Adrenal gland (tissue), 12 donors: ENCODE data around the gene ZCCHC7. TPM values are rescaled to one million over a fixed set of nuclear protein-coding genes. Genes with fewer than 3 reads are reported as not detected.
"Not testable (repeated sequence)": the region's sequence is repeated elsewhere in the genome, so short reads cannot be mapped to it uniquely, and the experiment has no call there.

ENCODE experiments used
- DNase-seq, 7 donors: peaks; one replicate each; pipeline ENCODE4 v3.0.0-alpha.2; 2019 to 2020
- H3K27ac ChIP-seq, 5 donors: fragments of 200-600 bp; sonication (generic) in 4 of 5; 1 replicate in 3 of 5; 2 replicates in 2 of 5; pipeline versions ENCODE4 v1.5.1 to v1.8.0; 2016 to 2020; ENCODE audit warnings: mild to moderate bottlenecking in 1 of 5
- H3K27me3 ChIP-seq: fragments of 200-600 bp; 2 replicates; pipeline ENCODE4 v1.8.0; 2021
- H3K36me3 ChIP-seq, 2 donors: fragments of 200-600 bp; replicated peaks in 1 of 2; 1 replicate in 1 of 2; 2 replicates in 1 of 2; pipeline versions ENCODE4 v1.5.1 to v1.8.0; 2018 to 2022
- H3K4me1 ChIP-seq, 2 donors: fragments of 200-600 bp; replicated peaks in 1 of 2; 1 replicate in 1 of 2; 2 replicates in 1 of 2; pipeline versions ENCODE4 v1.5.1 to v1.8.0; 2018 to 2021
- H3K4me3 ChIP-seq, 4 donors: fragments of 200-600 bp; sonication (generic) in 3 of 4; one replicate each; pipeline ENCODE4 v1.5.1; 2016 to 2018
- H3K9me3 ChIP-seq, 3 donors: fragments of 200-600 bp; sonication (generic) in 1 of 3; replicated peaks in 1 of 3; 1 replicate in 2 of 3; 2 replicates in 1 of 3; pipeline versions ENCODE4 v1.5.1 to v1.8.0; 2016 to 2021
- POLR2A ChIP-seq, 2 donors: fragments of 450-650 bp; IDR thresholded peaks; one replicate each; pipeline ENCODE4 v1.6.1; 2017; ENCODE audit warnings: antibody characterized with exemption in 2 of 2, mild to moderate bottlenecking in 2 of 2, moderate library complexity in 1 of 2
- WGBS, 4 donors: extraction: QIAGEN DNeasy Blood & Tissue Kit in 2 of 4; methylation state at CpG; one replicate each; pipeline versions ENCODE4 v1.1.5 to v1.1.7; 2013 to 2017; 5-methylcytosine and 5-hydroxymethylcytosine counted together
- intact Hi-C, 2 donors: fragments of 100-400 bp; cut with DNase I; formaldehyde crosslinking; loops; one replicate each; pipeline versions ENCODE4 v1.14.1 to v1.15.0; 2022 to 2023
- polyA plus RNA-seq, 3 donors: library from polyadenylated mRNA; stranded (reverse); fragments of 200-250 nt in 2 of 3; fragments of 350-450 nt in 1 of 3; fragmentation: Illumina TruSeq in 1 of 3; extraction: RNeasy Lipid Tissue Mini Kit (QIAGEN cat#74804) in 1 of 3; gene quantifications; one replicate each; pipeline ENCODE4 v1.2.3, GENCODE V29; 2013 to 2014
- total RNA-seq, 9 donors: library from RNA; depleted of rRNA in 4 of 9; stranded (reverse); fragments of >200 nt in 4 of 9; fragments of 120-200 nt in 1 of 9; fragmentation: NEBNext Ultra II Directional in 1 of 9; extraction: Animal tissue kit (Norgen Biotek cat#: 25700) in 1 of 9; gene quantifications; one replicate each; pipeline versions ENCODE4 v1.1.0 to v1.2.4, GENCODE V29; 2013 to 2023
- TF ChIP-seq, protein P1 (sequence below), 6 experiments: fragments of 450-650 bp in 4 of 6; fragments of 200-600 bp in 2 of 6; sonication (generic) in 1 of 6; IDR thresholded peaks; 1 replicate in 5 of 6; 2 replicates in 1 of 6; pipeline versions ENCODE4 v1.5.1 to v1.8.0; 2016 to 2021; ENCODE audit warnings: antibody characterized with exemption in 6 of 6, mild to moderate bottlenecking in 2 of 6, moderate library complexity in 1 of 6
- donor health status: healthy with polysubstance abuse.
- donor health status: Bipolar disorder and iron deficiency.
- donor health status: DM: yes; HTN: yes; CAD: no.
- donor health status: DM: no; HTN: no; CAD: no.
- donor health status: DM: no; HTN: no; CAD: no.
- donor health status: DM: yes; HTN: yes; CAD: no.

ZCCHC7 gene
- total and polyA plus RNA-seq, 12 donors, result 6.0 to 21.3 (median 18.8) TPM

DNA sequence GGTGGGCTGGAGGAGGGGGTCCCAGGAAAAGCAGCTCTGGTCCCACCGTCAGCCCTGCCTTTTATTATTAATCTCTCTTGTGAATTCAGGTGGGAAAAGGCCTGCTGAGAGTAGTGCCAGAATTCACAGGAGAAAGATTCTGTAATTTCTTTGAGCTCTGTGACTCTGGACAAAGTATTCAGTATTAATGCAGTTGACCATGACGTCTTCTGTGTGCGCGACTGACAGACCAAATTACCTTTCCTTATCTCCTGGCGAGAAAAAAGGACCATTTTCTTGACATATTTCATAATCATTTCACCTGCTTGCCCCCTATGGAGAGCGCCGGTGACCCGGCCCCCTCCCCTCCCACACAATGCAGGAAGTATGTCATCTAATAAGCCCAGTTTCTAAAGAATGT is 275.3 kb downstream of the ZCCHC7 start:
- 80 to 91% (median 88%) methylated on average over 8 of the region's 8 CpGs for WGBS, 4 donors
- H3K4me1 ChIP-seq, result no peaks in the 10 kb centered on the region
- H3K27me3 ChIP-seq, result no peaks in the 10 kb centered on the region
- no peak overlapping the region for H3K27ac ChIP-seq
- no peaks in the 10 kb centered on the region for H3K9me3 ChIP-seq
- TF ChIP-seq, protein P1, sequence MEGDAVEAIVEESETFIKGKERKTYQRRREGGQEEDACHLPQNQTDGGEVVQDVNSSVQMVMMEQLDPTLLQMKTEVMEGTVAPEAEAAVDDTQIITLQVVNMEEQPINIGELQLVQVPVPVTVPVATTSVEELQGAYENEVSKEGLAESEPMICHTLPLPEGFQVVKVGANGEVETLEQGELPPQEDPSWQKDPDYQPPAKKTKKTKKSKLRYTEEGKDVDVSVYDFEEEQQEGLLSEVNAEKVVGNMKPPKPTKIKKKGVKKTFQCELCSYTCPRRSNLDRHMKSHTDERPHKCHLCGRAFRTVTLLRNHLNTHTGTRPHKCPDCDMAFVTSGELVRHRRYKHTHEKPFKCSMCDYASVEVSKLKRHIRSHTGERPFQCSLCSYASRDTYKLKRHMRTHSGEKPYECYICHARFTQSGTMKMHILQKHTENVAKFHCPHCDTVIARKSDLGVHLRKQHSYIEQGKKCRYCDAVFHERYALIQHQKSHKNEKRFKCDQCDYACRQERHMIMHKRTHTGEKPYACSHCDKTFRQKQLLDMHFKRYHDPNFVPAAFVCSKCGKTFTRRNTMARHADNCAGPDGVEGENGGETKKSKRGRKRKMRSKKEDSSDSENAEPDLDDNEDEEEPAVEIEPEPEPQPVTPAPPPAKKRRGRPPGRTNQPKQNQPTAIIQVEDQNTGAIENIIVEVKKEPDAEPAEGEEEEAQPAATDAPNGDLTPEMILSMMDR (IDR thresholded peaks at IDR 0.05), result no peak
- TF ChIP-seq POLR2A (IDR thresholded peaks at IDR 0.05), result no peak
- no peak overlapping the region for H3K4me3 ChIP-seq
- DNase-seq, result no peak
- intact Hi-C loops, result no loop called here
- H3K36me3 ChIP-seq, result no peaks in the 10 kb centered on the region

DNA sequence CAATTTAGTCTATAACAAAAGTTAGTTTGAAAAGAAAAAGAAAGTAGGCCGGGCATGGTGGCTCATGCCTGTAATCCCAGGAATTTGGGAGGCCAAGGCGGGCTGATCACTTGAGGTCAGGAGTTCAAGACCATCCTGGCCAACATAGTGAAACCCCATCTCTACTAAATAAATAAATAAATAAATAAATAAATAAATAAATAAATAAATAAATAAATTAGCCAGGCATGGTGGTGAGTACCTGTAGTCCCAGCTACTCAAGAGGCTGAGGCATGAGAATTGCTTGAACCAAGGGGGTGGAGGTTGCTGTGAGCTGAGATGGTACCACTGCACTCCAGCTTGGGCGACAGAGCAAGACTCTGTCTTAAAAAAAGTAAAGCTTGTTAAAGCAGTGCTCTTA is 277.6 kb downstream of the ZCCHC7 start:
- DNase-seq, H3K9me3 ChIP-seq, intact Hi-C loops, H3K36me3 ChIP-seq, H3K27me3 ChIP-seq, H3K27ac ChIP-seq, H3K4me1 ChIP-seq, H3K4me3 ChIP-seq: not testable (repeated sequence)
- 90 to 98% (median 94%) methylated on average over 3 of the region's 3 CpGs for WGBS, 4 donors

DNA sequence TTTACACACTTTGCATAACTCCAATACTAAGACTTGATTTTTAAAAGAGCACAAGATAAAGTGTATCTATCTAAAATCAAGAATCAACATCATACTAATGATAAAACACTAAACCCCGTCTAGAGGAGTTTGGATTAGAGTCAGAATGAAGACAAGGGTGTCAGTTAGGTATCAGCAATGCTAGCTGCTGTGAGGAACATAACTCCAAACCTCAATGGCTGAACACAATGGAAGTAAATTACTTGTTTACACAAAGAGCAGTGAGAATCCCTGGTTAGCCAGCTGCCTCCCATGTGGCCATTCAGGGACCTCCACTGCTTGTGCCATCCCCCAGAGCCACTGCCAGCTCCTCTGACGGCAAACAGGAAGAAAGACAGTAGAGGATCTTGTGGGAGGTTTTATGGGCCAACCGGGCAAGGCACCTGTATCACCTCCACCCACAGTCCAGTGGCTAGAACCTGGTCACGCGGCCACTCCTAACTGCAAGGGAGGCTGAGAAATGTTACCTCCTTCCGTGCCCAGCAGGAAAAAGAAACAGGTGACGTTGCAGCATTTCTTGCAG is 278.2 kb downstream of the ZCCHC7 start:
- intact Hi-C loops, result no loop called here
- no peak for TF ChIP-seq POLR2A (IDR thresholded peaks at IDR 0.05)
- TF ChIP-seq, protein P1 (IDR thresholded peaks at IDR 0.05), result no peak
- 79 to 91% (median 87%) methylated on average over 7 of the region's 7 CpGs for WGBS, 4 donors
- no peak for DNase-seq
- no peaks in the 10 kb centered on the region for H3K36me3 ChIP-seq
- no peaks in the 10 kb centered on the region for H3K27me3 ChIP-seq
- H3K4me1 ChIP-seq, result no peaks in the 10 kb centered on the region
- no peak overlapping the region for H3K27ac ChIP-seq
- no peak overlapping the region for H3K4me3 ChIP-seq
- no peaks in the 10 kb centered on the region for H3K9me3 ChIP-seq

DNA sequence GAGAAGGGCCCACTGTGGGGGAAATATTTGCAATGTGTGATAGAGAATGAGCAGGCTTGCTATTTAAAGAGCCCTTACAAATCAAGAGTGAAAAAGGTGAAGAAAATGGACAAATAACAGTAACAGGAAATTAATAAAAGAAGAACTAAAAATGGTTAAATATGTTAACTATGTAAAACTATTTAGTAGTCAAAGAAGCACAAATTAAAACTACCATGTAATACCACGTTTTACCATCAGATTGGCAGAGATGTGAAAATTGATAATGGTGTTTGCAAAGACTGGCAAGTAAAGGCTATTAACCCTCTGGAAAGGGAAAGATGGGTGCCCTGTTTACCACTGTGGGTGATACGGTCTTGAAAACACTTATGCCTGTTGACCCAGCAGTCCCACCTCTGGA is 279.0 kb downstream of the ZCCHC7 start:
- WGBS, 4 donors, result 76 to 90% (median 80%) methylated on average over 2 of the region's 2 CpGs
- Histone ChIP-seq H3K9me3 (no peaks in the 10 kb centered on the region), H3K4me1 (no peaks in the 10 kb centered on the region), H3K27ac (no peak overlapping the region), H3K27me3 (no peaks in the 10 kb centered on the region), H3K4me3 (no peak overlapping the region), H3K36me3 (no peaks in the 10 kb centered on the region)
- TF ChIP-seq POLR2A (IDR thresholded peaks at IDR 0.05), result no peak
- TF ChIP-seq, protein P1 (IDR thresholded peaks at IDR 0.05), result no peak
- intact Hi-C loops, result no loop called here
- no peak for DNase-seq

GRCh38 chr9:37404590-37404989 is 284.2 kb downstream of the ZCCHC7 start:
- Histone ChIP-seq H3K27me3 (no peaks in the 10 kb centered on the region), H3K4me1 (peaks cover 14 to 18% of the 10 kb centered on the region in 2 donors), H3K4me3 (no peak overlapping the region), H3K27ac (peak overlapping the region in 4 of 5 donors; percentile 32 to 68 (median 42)), H3K36me3 (no peaks in the 10 kb centered on the region), H3K9me3 (no peaks in the 10 kb centered on the region)
- TF ChIP-seq, protein P1 (IDR thresholded peaks at IDR 0.05), result no peak
- no peak for TF ChIP-seq POLR2A (IDR thresholded peaks at IDR 0.05)
- intact Hi-C loops, result no loop called here
- WGBS, 4 donors, result 58 to 78% (median 67%) methylated on average over 6 to 9 of the region's 9 CpGs
- DNase-seq, result peak in 1 of 7 donors; percentile 63
